SK-N-MC (cell line): ENCODE data around the gene MS4A18.

Experiments
- EZH2 ChIP-seq: fragments of 200-600 bp; sonication (generic); IDR thresholded peaks from one replicate; pipeline ENCODE4 v1.6.1; 2017; ENCODE audit warnings: antibody characterized with exemption
- FOXP2 ChIP-seq: optimal IDR thresholded peaks from 2 replicates; pipeline ENCODE3; 2011; ENCODE audit warnings: mild to moderate bottlenecking, moderate library complexity; ENCODE audit not compliant: insufficient read depth; ENCODE audit errors: extremely low read length, control extremely low read depth
- POLR2AphosphoS5 ChIP-seq: IDR thresholded peaks from 2 replicates; pipeline ENCODE4 v1.6.1; 2012; ENCODE audit warnings: mild to moderate bottlenecking, low read depth, low read length, borderline replicate concordance

- no peak for TF ChIP-seq EZH2
- no peak for TF ChIP-seq POLR2AphosphoS5
- no peak for TF ChIP-seq FOXP2
Measured at GRCh38 chr11:60771879-60772525, 47.5 kb downstream of the MS4A18 start.
